Stimulated activated CD4-positive, alpha-beta T cell treated with anti-CD3 and anti-CD28 coated beads, Interleukin-1b, Interleukin-23, amount 100 ng/mL, for 1 hour (primary cell): ENCODE results near the gene TM9SF4.

Source experiments
- DNase-seq, 2 donors: peaks; one replicate each; pipeline ENCODE4 v3.0.0-alpha.2; 2020; ENCODE audit warnings: low read depth in 2 of 2

The TM9SF4 gene

GRCh38 chr20:32129863-32130262 lies 20.3 kb downstream of the TM9SF4 start:
- DNase-seq, result no peak

- no peak for DNase-seq
These were observed 20.8 kb downstream of the TM9SF4 start for GRCh38 chr20:32130352-32130751.

- no peak for DNase-seq
These were observed 21.5 kb downstream of the TM9SF4 start for GRCh38 chr20:32130965-32131364.

- no peak for DNase-seq
These were observed 23.5 kb downstream of the TM9SF4 start for GRCh38 chr20:32132911-32133549.

- no peak for DNase-seq
These were observed 24.5 kb downstream of the TM9SF4 start for GRCh38 chr20:32134026-32134425.

GRCh38 chr20:32135983-32136515 lies 26.5 kb downstream of the TM9SF4 start:
- no peak for DNase-seq

- DNase-seq, result no peak
These were observed 29.4 kb downstream of the TM9SF4 start for GRCh38 chr20:32138921-32139320.

GRCh38 chr20:32139947-32140346 lies 30.4 kb downstream of the TM9SF4 start:
- no peak for DNase-seq

GRCh38 chr20:32140603-32141002 lies 31.1 kb downstream of the TM9SF4 start:
- DNase-seq, result no peak

- DNase-seq, result no peak
These were observed 32.0 kb downstream of the TM9SF4 start for GRCh38 chr20:32141465-32141980.

GRCh38 chr20:32142088-32142487 lies 32.6 kb downstream of the TM9SF4 start:
- DNase-seq, result no peak

- no peak for DNase-seq
These were observed 33.5 kb downstream of the TM9SF4 start for GRCh38 chr20:32142991-32143390.

GRCh38 chr20:32144898-32145662 lies 35.6 kb downstream of the TM9SF4 start:
- DNase-seq, result no peak

- DNase-seq, result no peak
These were observed 40.2 kb downstream of the TM9SF4 start for GRCh38 chr20:32149566-32150170.

- no peak for DNase-seq
These were observed 40.9 kb downstream of the TM9SF4 start for GRCh38 chr20:32150291-32150848.

GRCh38 chr20:32152421-32153155 lies 43.1 kb downstream of the TM9SF4 start:
- DNase-seq, result no peak

- DNase-seq, result no peak
These were observed 43.7 kb downstream of the TM9SF4 start for GRCh38 chr20:32153156-32153665.

GRCh38 chr20:32153771-32154170 lies 44.3 kb downstream of the TM9SF4 start:
- DNase-seq, result no peak

GRCh38 chr20:32155017-32155981 lies 45.8 kb downstream of the TM9SF4 start:
- DNase-seq, result peak in 1 of 2 donors; percentile 4

- no peak for DNase-seq
These were observed 48.1 kb downstream of the TM9SF4 start for GRCh38 chr20:32157611-32158010.
